Left ventricle myocardium superior (tissue), 1 donor: ENCODE data around the gene MTCL1. TPM values are rescaled to one million over a fixed set of nuclear protein-coding genes. Genes with fewer than 3 reads are reported as not detected.

Experiments
- ATAC-seq: fragments of 200-7000 bp; cut with Tn5 transposase; one replicate; pipeline ENCODE4 v1.9.1; 2020; ENCODE audit warnings: mild to moderate bottlenecking, moderate library complexity
- DNase-seq: peaks from one replicate; pipeline ENCODE4 v3.0.0-alpha.2; 2020
- intact Hi-C: fragments of 100-400 bp; cut with micrococcal nuclease; formaldehyde crosslinking; loops from one replicate; pipeline ENCODE4 v1.11.0; 2022
- total RNA-seq: library from RNA; stranded (reverse); fragmentation: NEBNext Ultra II Directional; extraction: Animal tissue kit (Norgen Biotek cat#: 25700); gene quantifications from one replicate; pipeline ENCODE4 v1.2.1, GENCODE V29; 2021
- donor health status: DM: no; HTN: yes; CAD: no; lungs with severe emphysema.

Gene MTCL1
- total RNA-seq, 1 donor from 2014 or later, result 6.7 TPM

GRCh38 chr18:8839281-8839680 lies 133.9 kb downstream of the MTCL1 start:
- peak; percentile 66 for DNase-seq
- intact Hi-C loops, result no loop called here
- ATAC-seq, result peak; percentile 88

- intact Hi-C loops, result no loop called here
- DNase-seq, result no peak
- ATAC-seq, result no peak
Observed at GRCh38 chr18:8841781-8842485, 136.6 kb downstream of the MTCL1 start.

- intact Hi-C loops, result no loop called here
- no peak for ATAC-seq
- DNase-seq, result no peak
Observed at GRCh38 chr18:8842506-8842905, 137.2 kb downstream of the MTCL1 start.

- intact Hi-C loops, result no loop called here
- no peak for DNase-seq
- no peak for ATAC-seq
Observed at GRCh38 chr18:8843005-8843404, 137.6 kb downstream of the MTCL1 start.

- intact Hi-C loops, result no loop called here
- DNase-seq (no peak), ATAC-seq (no peak)
Observed at GRCh38 chr18:8844721-8845148, 139.4 kb downstream of the MTCL1 start.

GRCh38 chr18:8845506-8845905 lies 140.2 kb downstream of the MTCL1 start:
- intact Hi-C loops, result no loop called here
- DNase-seq, result no peak
- no peak for ATAC-seq

- intact Hi-C loops, result no loop called here
- no peak for DNase-seq
- peak; percentile 65 for ATAC-seq
Observed at GRCh38 chr18:8847066-8847755, 141.9 kb downstream of the MTCL1 start.

GRCh38 chr18:8847900-8848299 lies 142.5 kb downstream of the MTCL1 start:
- ATAC-seq (peak; percentile 90), DNase-seq (peak; percentile 71)
- intact Hi-C loops, result no loop called here

GRCh38 chr18:8848541-8848940 lies 143.2 kb downstream of the MTCL1 start:
- DNase-seq (no peak), ATAC-seq (no peak)
- intact Hi-C loops, result no loop called here

GRCh38 chr18:8849696-8850095 lies 144.3 kb downstream of the MTCL1 start:
- DNase-seq (no peak), ATAC-seq (no peak)
- intact Hi-C loops, result no loop called here

- no peak for ATAC-seq
- no peak for DNase-seq
- intact Hi-C loops, result no loop called here
Observed at GRCh38 chr18:8851659-8852058, 146.3 kb downstream of the MTCL1 start.

- no peak for ATAC-seq
- intact Hi-C loops, result no loop called here
- DNase-seq, result no peak
Observed at GRCh38 chr18:8854550-8854949, 149.2 kb downstream of the MTCL1 start.

GRCh38 chr18:8854962-8855361 lies 149.6 kb downstream of the MTCL1 start:
- no peak for DNase-seq
- ATAC-seq, result no peak
- intact Hi-C loops, result no loop called here

GRCh38 chr18:8856212-8856611 lies 150.9 kb downstream of the MTCL1 start:
- no peak for ATAC-seq
- intact Hi-C loops, result no loop called here

GRCh38 chr18:8856769-8857393 lies 151.5 kb downstream of the MTCL1 start:
- no peak for DNase-seq
- ATAC-seq, result no peak
- intact Hi-C loops, result no loop called here

More at GRCh38 chr18:8856212-8856611, 150.9 kb downstream of the MTCL1 start:
- DNase-seq, result no peak

- intact Hi-C loops, result no loop called here
- DNase-seq, result no peak
- ATAC-seq, result no peak
Observed at GRCh38 chr18:8857806-8858205, 152.4 kb downstream of the MTCL1 start.

- no peak for DNase-seq
- intact Hi-C loops, result no loop called here
- ATAC-seq, result peak; percentile 49
Observed at GRCh38 chr18:8858888-8859511, 153.6 kb downstream of the MTCL1 start.

- no peak for DNase-seq
- intact Hi-C loops, result no loop called here
- ATAC-seq, result no peak
Observed at GRCh38 chr18:8860845-8861642, 155.7 kb downstream of the MTCL1 start.

GRCh38 chr18:8863427-8863826 lies 158.1 kb downstream of the MTCL1 start:
- DNase-seq, result no peak
- no peak for ATAC-seq
- intact Hi-C loops, result no loop called here
